Natural killer cell (primary cell): ENCODE data around the gene APCDD1L. TPM values are rescaled to one million over a fixed set of nuclear protein-coding genes. Genes with fewer than 3 reads are reported as not detected.
A peak's percentile ranks its signal among the peaks of the same experiment; 100 is the strongest.

Experiments used
- ATAC-seq, 3 donors: fragments of 150-1000 bp in 2 of 3; fragments of 200-7000 bp in 1 of 3; cut with Tn5 transposase; 1 replicate in 1 of 3; 2 replicates in 2 of 3; pipeline ENCODE4 v1.10.0; 2021; ENCODE audit warnings: mild to moderate bottlenecking in 2 of 3, moderate library complexity in 2 of 3
- DNase-seq, 2 donors: peaks; one replicate each; pipeline versions ENCODE4 v3.0.0 to v3.0.0-alpha.2; 2013 to 2021; ENCODE audit warnings: mixed read lengths in 1 of 2
- H3K27ac ChIP-seq: one replicate; pipeline ENCODE4 v1.5.1; 2013; ENCODE audit warnings: mild to moderate bottlenecking, low read length
- H3K27me3 ChIP-seq: one replicate; pipeline ENCODE4 v1.6.1; 2013; ENCODE audit warnings: low read length; ENCODE audit not compliant: control insufficient read depth, insufficient read depth
- H3K36me3 ChIP-seq: one replicate; pipeline ENCODE4 v1.6.1; 2013; ENCODE audit warnings: low read length; ENCODE audit not compliant: control insufficient read depth, insufficient read depth
- H3K4me1 ChIP-seq: one replicate; pipeline ENCODE4 v1.6.1; 2013; ENCODE audit warnings: low read length; ENCODE audit not compliant: control insufficient read depth, insufficient read depth
- H3K4me3 ChIP-seq: one replicate; pipeline ENCODE4 v1.5.1; 2013; ENCODE audit warnings: low read length
- H3K9me3 ChIP-seq: one replicate; pipeline ENCODE4 v1.6.1; 2013; ENCODE audit warnings: low read length; ENCODE audit not compliant: control insufficient read depth, insufficient read depth
- H3K27ac Mint-ChIP-seq, 2 donors: one replicate each; pipeline ENCODE4 v1.8.0; 2022; ENCODE audit warnings: mild to moderate bottlenecking in 2 of 2, mixed read lengths in 2 of 2, moderate library complexity in 1 of 2
- H3K27me3 Mint-ChIP-seq, 2 donors: one replicate each; pipeline ENCODE4 v1.8.0; 2022; ENCODE audit warnings: low read depth in 2 of 2, mixed read lengths in 2 of 2
- H3K36me3 Mint-ChIP-seq: one replicate; pipeline ENCODE4 v1.8.0; 2022; ENCODE audit warnings: mixed read lengths
- H3K4me1 Mint-ChIP-seq, 2 donors: one replicate each; pipeline ENCODE4 v1.8.0; 2022; ENCODE audit warnings: mixed read lengths in 2 of 2
- H3K4me3 Mint-ChIP-seq: one replicate; pipeline ENCODE4 v1.8.0; 2022; ENCODE audit warnings: mild to moderate bottlenecking, moderate library complexity, mixed read lengths
- H3K9me3 Mint-ChIP-seq, 2 donors: one replicate each; pipeline ENCODE4 v1.8.0; 2022; ENCODE audit warnings: mixed read lengths in 2 of 2
- WGBS: methylation state at CpG from one replicate; pipeline ENCODE4 v1.1.7; 2013; ENCODE audit warnings: missing lambda C conversion rate; ENCODE audit not compliant: insufficient coverage; 5-methylcytosine and 5-hydroxymethylcytosine counted together
- intact Hi-C: fragments of 100-400 bp; cut with micrococcal nuclease; formaldehyde crosslinking; loops from one replicate; pipeline ENCODE4 v1.14.2; 2022
- total RNA-seq, 4 donors: library from RNA; stranded (reverse); fragments of 120-200 nt in 1 of 4; gene quantifications; one replicate each; pipeline versions ENCODE4 v1.2.3 to v1.2.4, GENCODE V29; 2013 to 2022
- TF ChIP-seq, protein P1 (sequence below): fragments of 200-600 bp; IDR thresholded peaks from one replicate; pipeline ENCODE4 v1.8.0; 2022; ENCODE audit warnings: antibody characterized with exemption

The APCDD1L gene
- total RNA-seq, 3 donors from 2014 or later (not counting 1 experiment from before 2014, with no cell fraction given), result not detected

DNA sequence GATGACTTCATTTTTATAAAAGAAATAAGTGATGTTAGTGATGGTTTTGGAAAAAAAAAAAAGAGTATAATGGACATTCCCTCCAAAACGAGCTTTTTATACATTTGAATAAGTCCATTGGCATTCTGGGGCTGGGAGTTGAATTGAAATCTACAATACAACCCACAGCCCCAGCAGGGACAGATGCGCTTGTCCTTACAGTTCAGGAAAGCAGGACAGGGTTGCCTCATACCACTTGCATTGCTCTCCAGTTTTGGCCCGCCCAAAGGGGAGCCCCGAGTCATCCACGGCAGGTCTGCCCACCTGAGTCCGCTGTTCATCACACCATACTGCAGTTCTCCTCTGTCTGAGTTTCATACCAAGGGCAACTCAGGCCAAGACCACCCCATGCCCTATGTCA, 80.0 kb downstream of the APCDD1L start:
- Histone ChIP-seq H3K27ac (no peak overlapping the region), H3K9me3 (no peaks in the 10 kb centered on the region), H3K4me3 (no peak overlapping the region), H3K36me3 (peaks cover 7% of the 10 kb centered on the region), H3K4me1 (no peaks in the 10 kb centered on the region), H3K27me3 (no peaks in the 10 kb centered on the region)
- DNase-seq, result no peak
- Mint-ChIP-seq H3K9me3 (no peaks in the 10 kb centered on the region), H3K4me1 (peaks cover 39 to 53% of the 10 kb centered on the region in 2 donors), H3K4me3 (no peak overlapping the region), H3K27ac (peak overlapping the region; percentile 34 to 65), H3K27me3 (no peaks in the 10 kb centered on the region), H3K36me3 (no peaks in the 10 kb centered on the region)
- no peak for ATAC-seq
- intact Hi-C loops, result no loop called here
- WGBS, result 97% methylated on average over 5 of the region's 6 CpGs
- TF ChIP-seq, protein P1, sequence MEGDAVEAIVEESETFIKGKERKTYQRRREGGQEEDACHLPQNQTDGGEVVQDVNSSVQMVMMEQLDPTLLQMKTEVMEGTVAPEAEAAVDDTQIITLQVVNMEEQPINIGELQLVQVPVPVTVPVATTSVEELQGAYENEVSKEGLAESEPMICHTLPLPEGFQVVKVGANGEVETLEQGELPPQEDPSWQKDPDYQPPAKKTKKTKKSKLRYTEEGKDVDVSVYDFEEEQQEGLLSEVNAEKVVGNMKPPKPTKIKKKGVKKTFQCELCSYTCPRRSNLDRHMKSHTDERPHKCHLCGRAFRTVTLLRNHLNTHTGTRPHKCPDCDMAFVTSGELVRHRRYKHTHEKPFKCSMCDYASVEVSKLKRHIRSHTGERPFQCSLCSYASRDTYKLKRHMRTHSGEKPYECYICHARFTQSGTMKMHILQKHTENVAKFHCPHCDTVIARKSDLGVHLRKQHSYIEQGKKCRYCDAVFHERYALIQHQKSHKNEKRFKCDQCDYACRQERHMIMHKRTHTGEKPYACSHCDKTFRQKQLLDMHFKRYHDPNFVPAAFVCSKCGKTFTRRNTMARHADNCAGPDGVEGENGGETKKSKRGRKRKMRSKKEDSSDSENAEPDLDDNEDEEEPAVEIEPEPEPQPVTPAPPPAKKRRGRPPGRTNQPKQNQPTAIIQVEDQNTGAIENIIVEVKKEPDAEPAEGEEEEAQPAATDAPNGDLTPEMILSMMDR, result no peak

DNA sequence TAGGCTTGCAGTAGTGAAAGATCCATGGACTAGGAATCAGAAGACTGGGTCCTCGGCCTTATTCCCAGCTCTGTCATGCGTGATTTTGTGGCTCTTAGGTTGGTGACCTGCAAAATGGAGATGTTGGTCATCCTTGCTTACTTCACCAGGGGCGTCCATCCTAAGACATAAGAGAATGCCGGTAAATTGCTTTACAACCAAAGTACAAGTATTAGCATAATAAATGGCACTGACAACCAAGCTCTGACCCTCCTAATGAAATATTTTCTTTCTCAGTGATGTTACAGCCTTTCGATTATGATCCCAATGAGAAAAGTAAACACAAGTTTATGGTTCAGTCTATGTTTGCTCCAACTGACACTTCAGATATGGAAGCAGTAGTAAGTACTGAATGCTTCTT, 80.9 kb downstream of the APCDD1L start:
- TF ChIP-seq, protein P1, result no peak
- ATAC-seq (no peak), DNase-seq (no peak)
- Mint-ChIP-seq H3K27ac (peak overlapping the region in 1 of 2 donors; percentile 45), H3K4me1 (peaks cover 39 to 52% of the 10 kb centered on the region in 2 donors), H3K4me3 (no peak overlapping the region), H3K27me3 (no peaks in the 10 kb centered on the region), H3K36me3 (no peaks in the 10 kb centered on the region), H3K9me3 (no peaks in the 10 kb centered on the region)
- Histone ChIP-seq H3K27ac (no peak overlapping the region), H3K36me3 (peaks cover 3% of the 10 kb centered on the region), H3K4me3 (no peak overlapping the region), H3K27me3 (no peaks in the 10 kb centered on the region), H3K9me3 (no peaks in the 10 kb centered on the region), H3K4me1 (no peaks in the 10 kb centered on the region)
- WGBS, result 94% methylated on average over 4 of the region's 5 CpGs
- intact Hi-C loops, result no loop called here

DNA sequence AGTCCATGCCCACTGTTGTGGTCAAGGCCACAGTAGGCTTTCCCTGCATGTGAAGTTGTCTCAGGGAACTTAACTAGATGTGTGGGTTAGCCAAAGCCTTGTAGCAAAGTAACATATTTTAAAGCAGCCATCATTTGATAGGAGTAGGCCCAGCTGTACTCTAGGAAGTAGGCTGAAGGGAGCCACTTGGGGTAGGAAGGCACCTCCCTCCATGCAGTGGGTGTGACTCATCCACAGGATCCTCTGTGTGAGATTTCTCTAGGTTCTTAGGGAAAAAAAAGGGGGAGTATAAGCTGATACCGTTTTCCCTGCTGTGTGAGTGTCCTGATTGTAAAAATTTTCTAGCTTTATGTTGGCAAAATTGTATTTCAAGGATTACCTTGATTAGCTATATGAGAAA, 81.4 kb downstream of the APCDD1L start:
- peaks cover 39 to 52% of the 10 kb centered on the region in 2 donors for H3K4me1 Mint-ChIP-seq
- H3K9me3 ChIP-seq, result no peaks in the 10 kb centered on the region
- H3K4me3 ChIP-seq, result no peak overlapping the region
- H3K27me3 Mint-ChIP-seq, result no peaks in the 10 kb centered on the region
- H3K4me3 Mint-ChIP-seq, result no peak overlapping the region
- ATAC-seq (no peak), DNase-seq (no peak)
- no peaks in the 10 kb centered on the region for H3K27me3 ChIP-seq
- no peaks in the 10 kb centered on the region for H3K36me3 Mint-ChIP-seq
- no peak overlapping the region for H3K27ac ChIP-seq
- no peaks in the 10 kb centered on the region for H3K9me3 Mint-ChIP-seq
- peaks cover 3% of the 10 kb centered on the region for H3K36me3 ChIP-seq
- no peaks in the 10 kb centered on the region for H3K4me1 ChIP-seq
- intact Hi-C loops, result no loop called here
- 100% methylated on average over 1 of the region's 1 CpG for WGBS
- TF ChIP-seq, protein P1, result no peak
- H3K27ac Mint-ChIP-seq, result peak overlapping the region; percentile 45 to 60

DNA sequence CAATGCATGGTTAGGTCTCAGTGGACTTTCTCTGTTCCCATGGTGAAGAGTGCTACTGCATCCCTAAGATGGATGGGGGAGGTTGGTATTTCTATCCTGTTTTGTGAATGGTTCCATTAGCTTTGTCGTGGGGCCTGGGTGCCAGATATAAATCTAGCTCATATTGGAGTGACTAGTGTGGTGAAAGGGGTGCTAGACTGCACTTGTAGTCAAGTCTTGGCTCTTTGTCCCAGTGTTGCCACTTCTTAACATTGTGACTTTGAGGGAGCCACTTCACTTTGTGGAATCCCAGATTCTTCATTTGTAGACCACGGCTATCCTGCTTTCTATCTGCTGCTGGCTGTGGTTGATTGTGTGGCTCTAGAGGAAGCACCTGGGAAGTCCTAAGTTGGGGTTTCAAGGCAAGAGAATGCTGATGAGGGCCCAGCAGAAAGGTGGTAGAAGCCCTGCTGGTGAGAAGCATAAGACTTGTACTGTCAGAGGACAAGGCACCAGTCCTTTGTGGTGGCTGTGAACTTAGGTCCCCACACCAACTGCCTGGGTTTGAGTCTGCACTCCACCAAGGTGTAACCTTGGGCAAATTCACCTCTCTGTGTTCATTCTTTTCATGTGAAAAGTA, 82.1 kb downstream of the APCDD1L start:
- DNase-seq (no peak), ATAC-seq (no peak)
- WGBS, result 64% methylated on average over 2 of the region's 2 CpGs
- Mint-ChIP-seq H3K27ac (peak overlapping the region; percentile 8 to 60), H3K36me3 (no peaks in the 10 kb centered on the region), H3K4me1 (peaks cover 39 to 54% of the 10 kb centered on the region in 2 donors), H3K9me3 (no peaks in the 10 kb centered on the region), H3K27me3 (no peaks in the 10 kb centered on the region), H3K4me3 (no peak overlapping the region)
- Histone ChIP-seq H3K36me3 (peaks cover 3% of the 10 kb centered on the region), H3K9me3 (no peaks in the 10 kb centered on the region), H3K4me1 (no peaks in the 10 kb centered on the region), H3K27me3 (no peaks in the 10 kb centered on the region), H3K4me3 (no peak overlapping the region), H3K27ac (no peak overlapping the region)
- TF ChIP-seq, protein P1, result no peak
- intact Hi-C loops, result no loop called here
